Measurements from ENCODE around the gene FRMPD2.
"Not testable (repeated sequence)": the region's sequence is repeated elsewhere in the genome, so short reads cannot be mapped to it uniquely, and the experiment has no call there.

DNA sequence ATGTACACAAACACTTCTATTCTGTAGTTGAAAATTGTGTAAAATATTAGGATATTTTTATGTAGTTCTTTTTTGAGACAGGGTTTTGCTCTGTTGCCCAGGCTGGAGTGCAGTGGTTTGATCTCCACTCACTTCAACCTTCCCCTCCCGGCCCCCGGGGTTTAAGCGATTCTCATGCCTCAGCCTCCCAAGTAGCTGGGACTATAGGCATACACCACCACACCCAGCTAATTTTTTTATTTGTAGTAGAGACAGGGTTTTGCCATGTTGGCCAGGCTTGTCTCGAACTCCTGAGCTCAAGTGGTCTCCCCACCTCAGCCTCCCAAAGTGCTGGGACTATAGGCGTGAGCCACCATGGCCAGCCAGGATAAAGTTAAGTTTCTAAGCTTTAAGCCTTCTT lies 30.6 kb downstream of the FRMPD2 start:
- not testable (repeated sequence) for TF ChIP-seq CTCF (conservative IDR thresholded peaks at IDR 0.05; ENCODE audit: low read depth, low read length); EZH2 (IDR thresholded peaks at IDR 0.05; ENCODE audit: borderline replicate concordance, low read depth, low read length, poor library complexity, severe bottlenecking)
